ENCODE results near the gene FBP2.

FBP2 gene

GRCh38 chr9:94593459-94594345, at the start of gene FBP2:
Gene FBP2, minus strand, starts transcription at chr9:94593824. Its CDS starts 98 bp downstream, at chr9:94593726.
- DNase-seq (ENCODE audit: low read depth): no peak

DNA sequence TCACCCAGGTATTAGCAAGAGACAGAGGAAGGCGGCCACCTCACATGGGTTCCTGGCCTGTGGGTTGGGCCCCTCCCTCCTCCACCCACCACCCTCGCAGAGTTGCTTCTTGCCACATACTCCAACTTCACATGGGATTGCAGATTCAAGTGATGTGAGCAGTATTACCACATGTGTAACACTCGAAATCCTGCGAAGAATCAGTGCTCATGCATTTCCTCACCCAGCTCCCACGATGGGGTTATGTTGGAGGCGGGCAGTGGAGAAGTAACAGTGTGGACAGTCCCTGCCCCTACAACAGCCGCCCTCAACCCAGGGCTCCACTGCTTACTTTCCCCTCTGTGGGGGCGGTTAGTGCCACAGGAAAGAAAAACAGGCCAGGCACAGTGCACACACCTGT, 49.6 kb upstream of the FBP2 start:
- DNase-seq (ENCODE audit: low read depth): no peak

DNA sequence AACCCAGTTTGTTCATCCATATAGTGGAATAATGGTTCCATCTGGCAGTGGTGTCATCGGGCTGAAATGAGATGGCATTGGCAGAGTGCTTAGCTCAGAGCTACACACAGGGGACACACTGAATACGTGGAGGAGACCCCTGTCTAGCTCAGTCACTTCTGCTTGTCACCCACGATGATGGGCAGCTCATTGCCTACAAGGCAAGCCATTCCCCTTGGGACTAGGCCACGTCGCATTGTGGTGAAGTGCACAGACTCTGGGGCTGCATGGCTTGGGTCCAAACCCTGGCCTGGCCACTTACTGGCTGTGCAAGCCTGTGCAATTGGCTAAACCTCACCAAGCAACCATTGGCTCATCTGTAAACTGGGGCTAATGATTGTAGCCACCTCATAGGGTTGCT, 48.9 kb upstream of the FBP2 start:
- no peak for DNase-seq (ENCODE audit: low read depth)

DNA sequence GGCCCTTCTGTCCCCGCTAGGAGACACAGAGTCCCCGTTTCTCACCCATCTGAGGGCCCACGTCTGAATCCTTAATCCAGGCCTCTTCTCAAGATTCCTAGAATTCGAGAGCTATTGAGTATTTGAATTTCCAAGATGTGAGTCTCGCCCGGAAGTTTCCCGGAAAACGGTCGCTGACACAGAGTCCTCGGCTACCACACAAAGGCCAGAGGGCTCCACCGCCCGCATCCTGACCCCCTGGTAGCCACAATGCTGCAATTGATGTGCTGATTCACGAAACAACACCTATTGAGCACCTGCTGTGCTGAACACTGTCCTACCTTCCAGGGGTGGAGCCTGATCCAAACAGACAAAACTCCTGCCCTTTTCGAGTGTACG, 46.4 kb upstream of the FBP2 start:
- no peak for DNase-seq (ENCODE audit: low read depth)

GRCh38 chr9:94639061-94639998, 45.7 kb upstream of the FBP2 start, which contains the start of gene FBP1:
Gene FBP1, minus strand, starts transcription at chr9:94639518. Its CDS starts 208 bp downstream, at chr9:94639310.
- no peak for DNase-seq (ENCODE audit: low read depth)

- no peak for DNase-seq (ENCODE audit: low read depth)
Measured at GRCh38 chr9:94638335-94639060, 44.9 kb upstream of the FBP2 start.

- DNase-seq (ENCODE audit: low read depth): no peak
Measured at GRCh38 chr9:94632737-94633136, 39.1 kb upstream of the FBP2 start.

DNA sequence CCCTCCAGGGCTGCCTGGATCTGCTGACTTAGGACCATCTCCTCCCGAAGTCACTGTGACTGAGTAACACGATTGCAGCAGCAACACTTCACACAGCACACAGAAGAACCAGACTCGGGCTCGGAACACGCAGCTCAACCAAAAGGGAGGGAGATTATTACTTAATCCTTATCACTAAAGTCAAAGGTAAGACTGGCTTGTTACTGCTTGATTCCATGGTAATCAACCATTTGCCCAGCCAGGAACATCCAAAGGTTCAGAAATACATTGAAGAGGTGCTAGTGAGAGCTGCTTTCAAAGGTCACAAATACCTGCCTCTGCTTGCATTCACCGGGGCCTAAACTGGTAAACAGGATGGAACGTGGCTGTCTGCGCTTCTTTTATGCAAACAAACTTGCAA, 38.0 kb upstream of the FBP2 start:
- no peak for DNase-seq (ENCODE audit: low read depth)

DNA sequence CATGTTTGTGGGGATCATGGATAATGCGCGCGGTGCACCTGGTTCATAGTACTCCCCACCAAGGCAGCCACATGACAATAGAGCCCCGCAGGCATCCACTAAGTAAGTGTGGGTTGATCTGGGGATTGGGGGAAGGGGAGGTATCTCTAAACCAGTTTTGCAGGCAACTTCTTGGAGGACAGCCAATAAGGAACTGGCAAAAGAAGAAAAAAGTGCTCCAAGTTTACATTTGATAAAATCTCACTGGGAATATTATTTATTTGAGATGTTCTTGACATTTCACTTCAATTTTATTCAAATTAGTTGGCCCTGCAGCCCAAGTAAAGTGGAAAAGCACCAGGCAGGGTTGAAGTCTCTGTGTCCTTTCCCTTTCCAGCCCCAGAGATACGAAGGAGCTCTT, 37.2 kb upstream of the FBP2 start:
- DNase-seq (ENCODE audit: low read depth): no peak

GRCh38 chr9:94630281-94630680, 36.7 kb upstream of the FBP2 start:
- no peak for DNase-seq (ENCODE audit: low read depth)

DNA sequence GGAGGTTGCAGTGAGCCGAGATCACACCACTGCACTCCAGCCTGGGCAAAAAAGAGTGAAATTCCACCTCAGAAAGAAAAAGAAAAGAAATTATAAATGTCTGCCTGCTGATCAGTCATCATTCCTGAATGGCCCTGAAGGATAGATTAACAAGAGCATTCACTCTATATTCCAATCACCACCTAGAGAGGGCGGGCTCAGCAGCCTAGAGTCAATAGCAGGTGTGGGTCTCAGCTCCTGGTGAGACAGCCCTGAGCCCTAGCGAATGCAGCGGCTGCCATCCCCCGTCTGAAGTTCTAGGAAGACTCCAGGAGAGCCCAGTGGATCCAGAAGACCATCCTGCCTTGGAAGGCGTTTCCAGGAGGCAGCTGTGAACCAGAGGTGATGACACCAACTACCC, 33.7 kb upstream of the FBP2 start:
- no peak for DNase-seq (ENCODE audit: low read depth)

DNA sequence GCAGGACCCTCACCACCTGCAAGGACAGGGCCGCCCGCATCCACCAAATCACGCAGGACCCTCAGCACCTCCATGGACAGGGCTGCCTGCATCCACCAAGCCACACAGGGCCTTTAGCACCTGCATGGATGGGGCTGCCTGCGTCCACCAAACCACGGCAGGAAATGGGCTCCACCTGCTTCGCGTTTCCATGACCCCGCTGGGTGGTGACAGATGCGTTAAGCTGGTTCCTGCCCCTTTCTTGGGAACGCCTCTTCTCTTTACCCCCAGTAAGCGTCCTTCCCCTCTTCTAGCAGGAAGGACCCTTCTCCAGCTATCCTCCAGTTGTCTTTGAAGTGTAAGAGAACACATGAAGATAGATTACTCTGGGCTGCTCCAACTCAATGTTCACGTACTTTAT, 32.2 kb upstream of the FBP2 start:
- DNase-seq (ENCODE audit: low read depth): no peak

DNA sequence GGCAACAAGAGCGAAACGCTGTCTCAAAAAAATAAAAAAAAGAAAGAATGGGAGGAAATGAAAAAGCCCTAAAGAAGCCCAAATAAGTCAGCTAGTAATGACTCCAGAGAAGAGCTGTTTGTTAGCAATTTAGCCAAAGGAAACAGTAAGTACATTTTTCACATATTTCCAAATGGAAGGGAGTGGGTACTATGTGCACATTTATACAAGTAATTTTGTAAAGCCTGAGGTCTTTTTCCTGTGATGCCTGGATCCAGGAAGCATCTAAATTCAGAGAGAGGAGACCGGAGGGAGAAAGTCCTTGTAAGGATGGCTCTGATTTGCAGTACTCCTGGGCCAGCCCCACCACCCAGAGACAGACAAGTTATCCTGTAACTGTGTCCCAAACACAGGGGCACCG, 31.0 kb upstream of the FBP2 start:
- DNase-seq (ENCODE audit: low read depth): no peak

GRCh38 chr9:94623253-94623652, 29.6 kb upstream of the FBP2 start:
- DNase-seq (ENCODE audit: low read depth): no peak

- no peak for DNase-seq (ENCODE audit: low read depth)
Measured at GRCh38 chr9:94622087-94622800, 28.6 kb upstream of the FBP2 start.

DNA sequence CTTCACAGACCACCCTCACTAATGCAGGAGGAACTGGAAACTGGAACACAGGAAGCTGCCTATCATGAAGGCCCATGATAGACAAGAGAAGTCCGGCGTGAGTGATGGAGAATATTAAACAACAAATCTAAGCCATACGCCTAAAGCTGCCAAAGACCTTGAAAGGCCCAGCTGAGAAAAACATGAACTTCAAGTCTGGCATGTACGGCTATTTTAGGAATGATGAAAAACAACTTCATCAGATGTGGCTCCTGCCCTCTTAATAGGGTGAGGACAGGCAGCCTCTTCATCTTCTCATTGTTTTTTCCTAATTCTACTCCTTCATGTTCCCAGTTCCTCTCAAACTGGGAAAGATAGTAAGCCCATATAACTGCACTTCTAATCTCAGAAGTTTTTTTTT, 25.4 kb upstream of the FBP2 start:
- DNase-seq (ENCODE audit: low read depth): no peak

- DNase-seq (ENCODE audit: low read depth): no peak
Measured at GRCh38 chr9:94613003-94613402, 19.4 kb upstream of the FBP2 start.

GRCh38 chr9:94612071-94612470, 18.4 kb upstream of the FBP2 start:
- no peak for DNase-seq (ENCODE audit: low read depth)

GRCh38 chr9:94611638-94612068, 18.0 kb upstream of the FBP2 start:
- no peak for DNase-seq (ENCODE audit: low read depth)

DNA sequence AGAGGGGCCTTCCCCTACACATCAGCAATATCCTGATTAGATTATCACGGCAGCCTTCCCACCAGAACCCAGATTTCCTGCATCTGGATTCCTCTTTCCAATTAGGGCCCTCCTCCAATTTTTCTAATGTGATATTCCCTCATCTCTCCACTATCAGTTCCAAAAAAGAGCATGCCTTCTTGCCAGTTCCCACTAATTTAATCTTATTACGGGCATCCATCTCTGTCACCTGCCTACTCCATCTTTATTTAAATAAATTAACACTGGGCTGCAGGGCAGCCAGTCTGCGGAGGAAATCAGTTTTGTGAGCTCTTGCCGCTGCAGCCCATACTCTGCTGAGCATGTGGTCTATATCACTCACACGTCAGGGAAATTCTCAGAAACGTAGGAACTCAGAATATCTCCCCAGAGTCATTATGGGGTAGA, 16.6 kb upstream of the FBP2 start:
- no peak for DNase-seq (ENCODE audit: low read depth)

- no peak for DNase-seq (ENCODE audit: low read depth)
Measured at GRCh38 chr9:94607423-94607691, 13.7 kb upstream of the FBP2 start.
